CD4-positive, alpha-beta T cell treated with Interleukin-1 beta for 1 hour (primary cell): ENCODE measurements around the gene PCNX2.

Source experiments
- DNase-seq, 2 donors: peaks; one replicate each; pipeline ENCODE4 v3.0.0-alpha.2; 2020 to 2022

Gene PCNX2

DNA sequence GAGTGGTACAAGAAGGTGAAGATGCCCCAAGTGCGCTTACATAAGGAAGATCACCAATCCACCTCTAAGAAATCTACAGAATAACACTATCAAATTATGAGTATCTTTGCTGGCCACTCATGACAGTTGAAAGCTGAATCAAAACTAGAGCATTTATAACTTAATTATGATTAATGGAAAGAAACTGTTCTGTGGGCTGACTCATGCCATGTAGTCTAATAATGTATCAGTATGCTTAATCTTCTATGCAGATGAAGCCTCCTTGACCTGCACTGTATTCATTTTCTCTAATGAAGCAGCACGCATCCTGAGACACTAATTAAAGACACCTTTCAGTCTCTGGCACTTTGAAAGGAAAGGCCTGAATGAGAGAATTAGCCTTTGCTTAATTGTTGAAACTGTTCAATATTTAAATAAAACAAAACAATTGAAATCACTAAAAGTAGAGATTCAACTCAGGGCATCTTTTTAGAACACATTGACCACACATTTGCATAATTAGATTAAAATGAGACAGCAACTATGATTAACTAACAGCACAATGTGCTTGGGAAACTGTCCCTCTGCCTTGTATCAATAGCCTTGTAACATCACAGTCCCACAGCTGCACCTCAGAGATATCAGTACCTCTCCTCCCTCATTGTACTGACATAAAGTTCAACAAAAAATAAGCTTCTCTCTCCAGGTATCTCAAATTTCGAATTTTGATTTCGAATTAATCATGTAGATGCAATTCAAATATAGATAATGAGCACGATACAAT is 239.5 kb downstream of the PCNX2 start:
- no peak for DNase-seq

DNA sequence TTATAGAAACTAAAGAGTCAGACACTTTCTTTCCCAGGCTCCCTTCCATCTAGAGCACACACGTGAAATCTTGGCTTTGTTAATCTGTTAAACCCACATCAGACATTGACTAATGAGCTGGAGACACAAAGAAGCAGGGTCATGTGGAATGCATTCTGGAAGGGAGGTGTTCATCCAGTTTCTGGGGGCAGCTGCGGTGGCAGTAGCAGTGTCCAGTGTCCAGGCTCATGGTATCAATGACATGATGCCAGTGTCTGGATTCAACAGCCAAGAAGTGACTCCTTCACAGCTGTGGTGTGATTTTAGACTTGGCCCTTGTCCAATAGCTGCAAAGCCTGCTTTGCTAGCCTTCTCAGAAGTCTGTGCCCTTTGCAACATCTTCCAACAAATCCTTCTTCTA is 249.9 kb downstream of the PCNX2 start:
- DNase-seq = no peak

DNA sequence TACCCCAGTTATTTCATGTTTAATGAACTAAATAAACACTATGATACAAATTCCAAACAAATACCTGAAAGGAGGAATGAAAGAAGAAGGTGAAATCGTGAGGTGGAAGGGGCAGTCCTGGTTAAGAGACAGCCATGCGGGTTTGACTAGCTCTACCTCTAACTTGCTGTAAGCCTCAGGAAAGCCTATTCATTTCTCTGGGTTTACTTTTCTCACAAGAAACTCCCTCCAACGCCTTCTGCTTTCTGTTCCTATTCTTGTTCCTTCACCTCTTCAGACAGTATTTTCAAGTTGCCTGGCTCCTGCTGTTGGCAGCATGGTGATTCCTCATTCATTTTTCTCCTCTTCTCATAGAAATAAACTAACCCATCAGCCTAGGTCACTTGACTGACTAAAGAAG is 252.7 kb downstream of the PCNX2 start:
- no peak for DNase-seq

DNA sequence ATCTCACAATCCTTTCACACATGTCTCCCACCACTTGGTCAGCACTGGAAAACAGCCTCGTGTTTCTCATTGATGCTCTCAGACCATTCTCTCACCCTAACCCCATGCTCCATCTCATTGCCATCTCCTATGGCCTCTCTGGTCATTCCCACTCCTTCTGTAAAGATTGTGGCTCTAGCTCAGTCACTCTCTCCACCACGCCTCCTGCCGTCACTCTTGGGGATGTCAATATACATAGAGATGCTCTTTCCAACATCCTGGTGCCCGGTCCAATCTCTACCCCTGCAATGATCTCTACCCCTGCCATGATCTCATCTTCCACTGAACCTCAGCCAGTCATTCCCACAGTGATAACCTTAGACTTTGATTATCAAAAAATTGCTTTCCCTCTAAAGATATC is 255.0 kb downstream of the PCNX2 start:
- DNase-seq = no peak

DNA sequence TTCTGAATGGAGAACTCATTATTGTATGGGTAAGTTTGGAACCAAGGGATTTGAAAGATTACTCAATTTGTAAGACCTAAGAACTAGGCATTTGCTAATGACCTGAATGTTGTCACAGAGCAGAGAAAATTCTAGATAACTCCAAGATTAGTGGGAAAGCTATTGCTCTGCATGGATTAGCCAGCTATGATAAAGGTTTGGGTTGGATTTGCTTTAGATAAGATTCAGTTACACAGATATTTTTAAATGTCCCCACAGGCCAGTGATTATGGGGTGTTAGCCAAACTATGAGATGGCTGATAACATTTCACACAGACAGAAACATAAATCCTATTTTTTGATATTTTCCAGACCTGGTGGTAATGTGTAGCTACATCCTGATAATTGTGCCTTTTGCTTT is 256.9 kb downstream of the PCNX2 start:
- DNase-seq = no peak

DNA sequence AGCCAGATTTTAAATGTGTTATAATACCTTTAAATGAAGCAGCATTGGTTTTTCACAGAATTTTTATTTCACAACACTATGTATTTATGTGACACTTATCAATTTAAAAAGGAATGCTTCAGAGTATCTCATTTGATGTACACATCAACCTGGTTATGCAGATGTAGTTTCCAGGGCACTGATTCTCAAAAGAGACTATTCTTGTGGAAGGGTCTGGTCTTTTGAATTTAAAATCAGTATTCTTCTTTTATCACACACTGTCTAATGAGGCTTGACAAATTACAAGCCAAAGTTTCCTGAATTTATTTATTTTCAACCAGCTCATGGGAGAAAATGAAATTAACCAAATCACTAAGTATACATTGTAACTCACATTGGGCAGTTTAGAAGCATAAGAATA is 257.7 kb downstream of the PCNX2 start:
- no peak for DNase-seq

DNA sequence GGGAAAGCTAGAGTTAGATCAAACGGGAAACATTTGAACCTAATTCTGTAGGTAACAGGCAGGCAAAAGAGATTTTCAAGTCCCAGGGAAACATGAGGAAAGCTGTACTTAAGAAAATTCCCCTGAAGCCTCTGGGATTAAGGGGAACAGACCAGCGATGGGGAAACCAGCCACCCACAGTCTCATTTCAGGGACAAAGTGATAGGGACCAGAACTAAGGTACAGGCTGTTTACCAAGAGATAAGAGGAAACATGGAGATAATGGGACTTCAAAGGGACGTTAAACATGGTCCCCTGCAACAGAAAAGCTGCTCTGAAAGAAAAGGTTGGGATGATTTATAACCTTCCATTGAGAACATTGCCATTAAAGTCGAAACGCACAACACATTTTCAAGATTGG is 260.7 kb downstream of the PCNX2 start:
- no peak for DNase-seq

DNA sequence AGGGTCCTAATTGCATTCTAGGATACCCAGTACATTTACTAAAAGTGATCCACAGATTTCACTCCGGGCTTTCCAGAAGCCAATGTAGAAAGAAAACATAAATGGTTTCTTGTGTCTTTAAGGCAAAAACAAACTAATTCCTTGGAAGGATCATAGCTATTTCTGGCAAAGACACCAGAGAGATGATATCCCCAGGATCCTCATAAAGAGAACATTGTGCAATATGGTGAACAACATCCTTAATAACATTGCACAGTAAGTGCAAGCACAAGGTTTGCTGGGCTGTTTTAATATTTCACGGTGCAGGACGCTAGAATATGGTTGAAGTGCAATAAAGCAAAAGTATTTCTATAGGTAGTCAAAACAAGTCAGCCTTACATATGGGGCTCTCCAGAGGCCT is 262.2 kb downstream of the PCNX2 start:
- no peak for DNase-seq

DNA sequence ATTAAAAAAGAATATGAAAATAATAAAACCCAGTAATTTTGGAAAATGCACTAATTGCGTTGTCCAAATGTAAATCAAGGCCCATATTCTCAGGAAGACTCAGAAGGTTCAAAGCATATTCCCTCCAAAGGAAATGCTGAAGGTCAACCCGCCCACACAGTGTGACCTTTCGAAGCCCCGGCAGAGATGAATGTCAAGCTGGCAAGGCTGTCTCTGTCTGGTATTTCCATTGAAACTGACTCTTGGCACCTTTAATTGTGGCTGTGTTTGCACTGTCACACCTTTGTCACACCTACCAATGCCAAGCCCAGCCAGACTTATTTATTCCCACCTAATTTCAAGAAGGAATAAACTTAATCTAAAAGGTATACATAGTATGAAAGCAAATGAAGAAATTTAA is 262.6 kb downstream of the PCNX2 start:
- DNase-seq = no peak

DNA sequence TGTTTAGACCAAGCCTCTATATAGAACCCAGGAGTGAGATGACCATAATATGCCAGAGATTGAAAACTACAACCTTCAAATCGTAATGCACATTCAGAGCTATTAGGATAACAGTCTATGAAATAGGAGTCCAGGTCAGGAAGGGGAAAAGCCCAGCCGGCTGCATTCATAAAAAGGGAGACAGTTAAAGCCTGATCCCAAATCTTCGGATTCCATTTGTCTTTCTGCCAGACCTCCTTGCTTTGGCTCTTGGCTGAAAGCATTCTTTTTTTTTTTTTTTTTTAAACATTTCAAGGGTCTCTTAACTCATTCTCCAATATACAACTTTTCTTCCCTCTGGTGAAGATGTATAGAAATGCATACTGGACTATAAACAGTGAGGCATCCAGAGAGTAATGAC is 264.0 kb downstream of the PCNX2 start:
- no peak for DNase-seq

DNA sequence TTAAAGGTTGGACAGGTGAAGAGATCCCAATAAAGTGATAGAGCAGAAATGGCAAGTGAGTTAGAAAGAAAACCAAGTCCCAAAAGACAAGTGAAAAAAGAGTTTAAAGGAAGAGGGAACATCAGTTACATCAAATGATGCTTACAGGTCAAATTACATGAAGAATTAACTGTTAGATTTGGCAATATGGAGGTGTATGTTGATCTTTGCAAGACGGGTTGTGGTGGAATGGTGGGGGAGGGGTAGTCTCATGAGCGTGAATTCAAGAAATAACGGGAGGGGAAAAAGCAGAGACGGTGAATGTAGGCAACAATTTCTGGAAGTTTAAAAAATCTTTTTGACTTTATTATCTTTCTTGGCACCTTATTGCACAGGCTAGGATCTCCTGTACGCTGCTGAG is 268.5 kb downstream of the PCNX2 start:
- DNase-seq = no peak

DNA sequence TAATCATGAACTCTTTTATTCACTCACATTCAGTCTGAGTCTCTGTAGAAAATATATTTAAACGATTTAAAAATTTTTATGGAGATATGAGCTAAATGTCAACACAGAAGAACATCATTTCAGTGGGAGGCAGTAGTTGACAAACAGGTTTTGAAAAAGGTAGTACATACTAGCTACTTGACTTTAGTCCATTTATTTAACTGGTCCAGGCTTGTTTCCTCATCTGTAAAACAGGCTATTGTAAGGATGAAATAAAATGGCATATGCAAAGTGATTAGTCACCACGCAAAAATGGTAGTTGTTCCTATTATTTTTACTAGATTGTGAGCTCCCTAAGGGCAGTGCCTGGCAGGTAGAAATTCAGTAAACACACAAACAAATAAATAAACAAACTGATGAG is 270.0 kb downstream of the PCNX2 start:
- DNase-seq = no peak

DNA sequence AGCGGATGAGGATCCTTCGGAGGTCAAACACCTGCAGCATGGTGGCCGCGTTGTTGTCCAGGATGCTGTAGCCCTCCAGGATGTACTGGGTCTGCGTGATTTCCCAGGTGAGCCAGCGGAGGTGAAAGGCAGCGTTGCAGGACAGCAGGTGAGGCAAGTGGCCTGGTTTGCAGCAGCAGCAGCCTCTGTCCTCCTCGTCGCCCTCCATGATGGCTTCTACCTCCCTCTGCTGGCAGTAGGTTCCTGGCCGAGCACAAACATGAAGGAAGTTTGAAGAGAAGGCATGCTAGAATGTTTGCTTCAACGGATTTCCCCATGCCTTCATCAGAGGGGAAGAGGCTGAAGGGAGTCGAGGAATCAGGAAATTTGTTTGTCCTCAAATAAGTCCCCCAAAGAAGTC is 270.4 kb downstream of the PCNX2 start:
- peak in 1 of 2 donors; percentile 1 for DNase-seq

DNA sequence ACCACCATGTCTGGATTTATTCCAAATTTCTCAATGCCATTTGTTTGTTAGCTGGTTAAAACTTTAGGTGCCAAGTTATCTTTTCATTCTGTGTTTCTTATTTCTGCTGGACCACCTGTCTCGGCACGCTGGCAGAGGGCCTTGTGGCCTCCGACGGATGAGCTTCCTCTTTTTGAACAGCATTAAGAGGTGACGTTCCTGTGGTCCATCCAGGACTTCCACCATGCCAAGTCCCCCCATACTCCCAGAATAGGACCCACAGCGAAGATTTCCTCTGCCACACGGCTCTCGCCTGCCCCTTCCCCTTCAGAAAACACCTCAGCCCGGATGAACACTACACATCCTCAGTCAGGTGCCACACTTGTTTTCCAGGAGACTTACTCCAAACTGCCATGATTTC is 271.3 kb downstream of the PCNX2 start:
- no peak for DNase-seq

DNA sequence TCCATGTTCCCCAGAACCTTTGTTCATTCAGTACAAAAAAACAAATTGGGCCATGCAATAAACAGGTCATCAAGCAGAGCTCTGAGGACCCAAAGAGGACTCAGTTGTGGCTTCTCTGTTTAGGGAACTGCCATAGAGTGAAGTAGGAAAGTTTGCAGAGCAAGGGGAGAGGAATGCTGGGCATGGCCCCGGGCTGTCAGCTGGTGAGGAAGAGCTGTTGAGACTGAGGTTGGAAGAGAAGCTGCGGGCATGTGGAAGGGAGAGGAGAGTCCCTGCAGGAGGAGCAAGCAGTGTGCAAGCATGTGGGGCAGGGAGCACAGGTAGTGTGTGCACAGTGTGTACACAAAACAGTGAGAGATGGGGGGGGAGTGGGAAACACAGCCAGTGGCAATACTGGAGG is 273.3 kb downstream of the PCNX2 start:
- DNase-seq = no peak

DNA sequence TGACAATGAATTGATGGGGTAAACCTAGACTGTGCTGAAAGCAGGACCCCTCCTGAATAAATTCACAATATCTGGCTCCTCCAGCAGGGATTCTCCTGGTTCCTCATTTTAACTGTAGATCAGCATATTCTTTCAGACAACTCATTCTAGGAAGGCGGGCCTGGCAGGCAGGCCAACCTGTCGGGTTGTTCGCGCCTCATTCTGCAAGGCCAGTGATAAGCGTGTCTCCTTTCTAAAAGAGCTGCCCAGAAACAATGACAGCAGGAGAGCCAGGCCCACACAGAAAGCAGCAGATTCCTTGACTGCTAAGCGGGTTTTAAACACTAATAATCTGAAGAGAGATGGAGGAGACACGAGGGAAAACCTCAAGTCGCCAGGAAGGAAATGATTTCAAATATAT is 275.1 kb downstream of the PCNX2 start:
- DNase-seq = no peak

DNA sequence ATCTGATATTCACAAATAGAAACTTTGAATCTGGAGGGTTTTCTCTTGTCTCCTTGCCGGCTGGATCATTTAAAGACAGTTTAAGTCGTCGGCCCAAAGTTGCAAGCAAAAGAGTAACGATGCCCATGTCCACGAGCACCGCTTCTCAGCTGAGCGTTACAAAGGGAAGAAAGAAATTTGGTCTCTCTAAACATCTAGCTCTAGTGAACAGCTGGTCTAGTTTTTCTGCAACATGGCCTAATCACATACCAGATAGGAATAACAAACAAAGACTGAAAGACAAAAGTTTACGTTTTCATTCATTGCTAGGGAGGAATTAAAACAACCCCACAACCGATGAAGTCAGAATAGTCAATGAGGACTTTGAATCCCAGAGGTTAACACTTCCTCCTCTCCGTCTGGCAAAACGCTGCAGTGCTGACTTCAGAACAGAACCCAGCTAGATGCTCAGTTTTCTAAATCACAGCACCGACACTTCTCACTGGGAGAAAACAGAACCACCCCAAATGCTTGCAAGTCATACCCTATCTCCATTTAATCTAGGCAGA is 275.7 kb downstream of the PCNX2 start:
- no peak for DNase-seq

DNA sequence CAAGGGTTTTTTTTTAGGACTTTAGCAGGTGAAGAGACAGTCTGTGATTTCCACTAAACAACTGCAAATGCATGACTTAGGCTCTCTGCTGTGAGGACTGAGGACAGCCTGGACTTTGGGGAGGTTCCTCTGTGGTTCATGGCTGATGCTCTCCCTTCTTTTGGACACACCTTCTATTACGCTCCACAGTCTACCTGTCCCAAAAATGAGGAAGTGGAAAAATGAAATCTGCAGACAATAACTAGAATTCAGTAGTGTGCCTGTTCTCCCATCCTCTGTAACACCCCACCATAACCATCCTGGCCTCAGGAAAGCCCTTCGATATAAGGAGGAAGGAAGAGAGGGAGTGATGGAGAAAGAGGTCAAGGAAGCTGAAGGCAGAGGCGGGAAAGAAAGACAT is 276.4 kb downstream of the PCNX2 start:
- no peak for DNase-seq

DNA sequence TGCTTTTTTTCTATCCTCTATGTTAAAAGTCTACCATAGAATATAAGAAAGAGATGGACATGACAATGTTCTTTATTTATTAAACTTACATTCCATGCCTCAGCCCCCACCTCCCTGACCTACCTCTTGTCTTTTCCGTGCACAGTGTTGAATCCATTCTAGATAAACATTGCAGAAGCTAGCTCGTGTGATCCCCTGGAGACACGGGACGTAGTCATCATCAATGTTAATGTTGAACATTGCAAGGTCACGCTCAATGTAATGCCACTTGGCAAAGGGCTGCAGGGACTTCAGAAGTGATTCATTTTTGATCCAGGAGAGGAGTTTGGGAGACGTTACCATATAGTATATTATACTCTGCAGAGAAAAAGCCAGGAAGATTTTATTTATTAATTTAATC is 278.7 kb downstream of the PCNX2 start:
- DNase-seq = no peak

DNA sequence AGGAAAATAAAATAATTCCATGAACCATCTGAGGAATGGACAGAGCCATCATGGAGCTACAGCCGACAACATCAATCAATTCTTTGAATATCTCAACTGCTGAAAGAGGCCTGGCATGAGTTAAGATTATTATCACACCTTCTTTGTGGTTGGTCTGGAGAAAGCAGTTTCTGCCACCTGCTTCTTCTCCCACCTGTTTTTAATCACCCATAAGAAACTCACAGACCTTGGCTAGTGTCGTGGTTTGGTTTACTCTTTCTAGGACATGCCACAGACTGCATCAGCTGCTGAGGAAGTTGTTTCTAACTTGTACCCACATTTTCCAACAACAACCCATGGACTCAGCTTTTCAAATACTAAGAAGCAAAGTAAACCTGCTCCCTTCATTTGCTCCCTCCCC is 279.6 kb downstream of the PCNX2 start:
- DNase-seq = no peak

DNA sequence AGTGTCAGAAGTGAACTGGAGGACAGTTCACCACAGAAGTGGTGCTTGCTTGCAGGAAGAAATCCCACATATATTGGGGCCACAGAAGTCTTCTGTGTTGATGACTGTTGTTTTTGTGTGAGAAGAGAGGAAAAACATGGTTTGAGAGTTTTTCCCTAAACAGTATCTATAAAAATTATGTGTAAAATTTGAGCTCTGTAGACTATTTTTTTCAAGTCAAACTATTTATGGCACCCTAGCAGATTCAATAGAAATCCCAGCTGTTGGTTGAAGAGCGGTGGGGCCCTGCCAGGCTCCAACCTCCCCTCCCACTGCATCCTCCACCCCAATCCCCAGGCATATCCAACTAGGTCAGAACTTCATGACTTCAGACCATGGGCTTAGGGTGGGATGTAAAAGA is 283.5 kb downstream of the PCNX2 start:
- no peak for DNase-seq

DNA sequence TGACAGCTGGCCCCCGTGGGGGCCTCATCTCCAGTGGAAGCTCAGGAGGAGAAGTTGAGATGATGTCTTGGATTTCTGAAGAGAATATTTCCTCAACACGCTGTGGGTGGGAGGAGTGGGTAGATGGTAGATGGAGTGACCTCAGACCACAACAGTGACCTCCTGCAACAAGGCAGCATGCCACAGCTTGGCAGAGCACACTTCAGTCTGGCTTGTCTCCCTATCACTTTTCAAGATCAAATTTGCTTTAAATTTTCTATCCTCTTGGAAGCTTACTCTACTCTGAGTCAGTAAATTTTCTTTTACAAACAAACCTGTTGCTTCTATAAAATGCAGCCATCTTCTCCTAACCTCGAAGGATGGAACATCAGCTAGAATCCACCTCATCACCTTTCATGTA is 285.4 kb downstream of the PCNX2 start:
- no peak for DNase-seq

DNA sequence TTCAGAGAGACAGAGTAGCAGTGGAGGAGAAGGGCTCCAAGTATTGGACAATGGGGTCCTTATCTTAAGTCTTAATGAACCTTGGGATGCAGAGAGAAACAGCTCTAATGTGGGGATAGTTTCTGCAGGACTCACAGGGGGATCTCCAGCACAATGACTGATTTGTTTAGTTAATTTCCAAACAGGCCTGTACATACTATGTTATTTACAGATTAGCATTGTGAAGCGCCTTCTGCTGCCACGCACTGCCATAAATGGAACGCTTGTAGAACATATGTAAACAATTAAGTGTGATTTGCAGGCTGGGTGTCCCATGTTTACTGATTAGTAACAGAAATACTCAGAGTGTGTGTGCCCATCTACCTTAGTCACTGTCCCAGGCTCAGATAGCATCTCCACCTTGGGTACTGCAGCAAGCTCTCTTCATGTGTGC is 289.0 kb downstream of the PCNX2 start:
- DNase-seq = no peak

DNA sequence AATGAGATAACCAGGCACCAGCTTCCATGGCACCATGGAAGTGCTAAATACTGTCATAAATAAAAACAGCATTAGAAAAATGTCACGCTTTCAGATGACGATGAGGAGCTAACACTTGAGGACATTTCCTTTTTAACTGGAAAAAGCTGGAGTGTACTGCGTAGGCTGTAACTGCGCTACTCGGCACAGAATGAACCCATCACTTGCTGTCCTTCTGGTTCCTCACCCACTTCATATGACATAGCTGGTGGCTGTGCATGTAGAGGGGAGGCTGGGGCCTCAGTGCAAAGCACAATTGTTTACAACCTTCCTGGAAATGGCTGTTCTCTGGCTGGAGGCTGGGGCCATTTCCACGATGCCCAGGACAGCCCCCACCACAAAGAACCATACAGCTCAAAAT is 289.4 kb downstream of the PCNX2 start:
- no peak for DNase-seq

DNA sequence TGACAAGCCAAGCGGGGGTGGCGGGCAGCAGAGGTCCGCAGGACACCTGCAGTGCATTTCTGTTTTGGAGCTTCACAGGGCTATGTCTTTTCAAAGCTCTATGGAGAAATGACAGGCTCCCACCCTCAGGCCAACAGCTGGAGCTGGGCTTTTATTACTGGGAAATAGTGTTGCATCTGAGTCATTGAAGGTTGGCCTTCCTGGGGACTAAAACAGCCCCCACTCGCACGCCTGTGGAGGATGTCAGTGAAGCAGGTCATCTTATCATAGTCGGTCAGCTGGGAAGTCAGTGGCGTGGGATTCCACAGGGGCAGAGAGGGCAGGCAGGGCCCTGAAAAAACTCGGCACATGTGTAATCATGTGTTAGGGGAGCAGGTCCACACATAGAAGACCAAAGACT is 289.8 kb downstream of the PCNX2 start:
- no peak for DNase-seq
